GM19023 (cell line): ENCODE data around the gene TRIM16.
"Not testable (repeated sequence)": the region's sequence is repeated elsewhere in the genome, so short reads cannot be mapped to it uniquely, and the experiment has no call there.

Experiments
- ATAC-seq: cut with Tn5 transposase; IDR thresholded peaks from one replicate; pipeline ENCODE4 v1.9.1; 2021; ENCODE audit warnings: mild to moderate bottlenecking, moderate library complexity; ENCODE audit not compliant: unreplicated experiment

TRIM16 gene

DNA sequence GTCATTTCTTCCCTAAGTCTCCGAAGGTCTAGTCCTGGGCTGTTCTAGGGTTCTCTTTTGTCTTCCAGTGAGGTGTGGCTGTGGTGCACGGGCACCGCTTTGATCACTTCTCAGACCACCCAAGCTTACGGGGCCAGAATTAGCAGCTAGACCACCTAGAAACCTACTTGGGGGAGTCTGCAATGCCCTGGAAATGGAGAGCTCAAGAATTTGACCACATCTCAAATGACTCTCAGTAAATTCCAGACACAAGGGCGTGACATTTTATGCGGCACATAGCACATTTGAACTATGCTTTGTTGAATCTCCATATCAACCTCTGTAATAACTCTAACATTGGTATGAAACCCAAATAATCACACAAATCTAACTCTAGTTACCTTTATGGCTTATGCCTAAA is 24.9 kb downstream of the TRIM16 start:
- ATAC-seq: no peak

- no peak for ATAC-seq
These were observed 25.8 kb downstream of the TRIM16 start for GRCh38 chr17:15658296-15658695.

- ATAC-seq: no peak
These were observed 26.2 kb downstream of the TRIM16 start for GRCh38 chr17:15657868-15658267.

DNA sequence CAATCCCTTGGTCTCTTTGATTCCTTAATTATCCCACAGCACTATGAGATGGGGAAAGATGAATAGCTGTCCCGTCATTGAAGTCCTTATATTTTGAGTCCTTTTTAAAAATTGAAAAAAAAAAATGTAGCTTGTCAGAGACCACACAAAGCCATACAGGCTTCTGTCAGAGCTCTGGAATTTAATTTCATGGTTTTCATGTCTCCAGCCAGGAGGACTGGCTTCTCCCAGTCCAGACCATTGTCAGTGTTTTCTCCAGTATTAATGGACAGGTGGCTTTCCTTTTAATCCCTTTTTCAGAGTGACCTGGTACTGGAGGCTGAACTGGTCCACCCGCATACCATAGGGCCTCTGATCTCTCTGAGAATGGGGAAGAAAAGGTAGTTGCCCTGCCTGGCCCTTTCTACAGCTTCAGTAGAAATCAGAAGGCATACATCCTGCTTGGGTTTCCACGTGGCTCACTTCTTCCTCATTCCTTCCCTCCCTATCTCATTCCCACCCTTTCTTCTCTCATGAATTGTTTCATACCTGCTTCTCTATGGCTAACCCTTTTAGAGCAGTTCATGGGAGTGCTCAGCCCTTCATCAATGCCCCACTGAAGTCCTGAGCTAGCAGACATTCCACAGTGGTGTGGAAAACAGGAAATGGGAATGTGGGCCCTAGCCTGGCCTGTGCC is 29.1 kb downstream of the TRIM16 start:
- ATAC-seq: no peak

GRCh38 chr17:15654401-15654800 is 29.7 kb downstream of the TRIM16 start:
- ATAC-seq: not testable (repeated sequence)

DNA sequence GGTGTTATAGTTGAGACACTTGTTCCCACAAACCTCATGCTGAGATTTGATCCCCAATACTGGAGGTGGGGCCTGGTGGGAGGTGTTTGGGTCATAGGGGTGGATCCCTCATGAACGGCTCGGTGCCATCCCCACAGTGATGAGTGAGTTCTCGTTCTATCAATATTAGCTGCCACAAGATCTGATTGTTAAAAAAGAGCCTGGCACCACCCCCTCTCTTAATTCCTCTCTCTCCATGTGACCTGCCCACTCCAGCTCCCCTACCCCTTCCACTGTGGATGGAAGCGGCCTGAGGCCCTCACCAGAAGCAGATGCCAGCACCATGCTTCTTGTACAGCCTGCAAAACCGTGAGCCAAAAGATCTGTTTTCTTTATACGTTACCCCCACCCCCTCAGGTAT is 31.2 kb downstream of the TRIM16 start:
- ATAC-seq: no peak

DNA sequence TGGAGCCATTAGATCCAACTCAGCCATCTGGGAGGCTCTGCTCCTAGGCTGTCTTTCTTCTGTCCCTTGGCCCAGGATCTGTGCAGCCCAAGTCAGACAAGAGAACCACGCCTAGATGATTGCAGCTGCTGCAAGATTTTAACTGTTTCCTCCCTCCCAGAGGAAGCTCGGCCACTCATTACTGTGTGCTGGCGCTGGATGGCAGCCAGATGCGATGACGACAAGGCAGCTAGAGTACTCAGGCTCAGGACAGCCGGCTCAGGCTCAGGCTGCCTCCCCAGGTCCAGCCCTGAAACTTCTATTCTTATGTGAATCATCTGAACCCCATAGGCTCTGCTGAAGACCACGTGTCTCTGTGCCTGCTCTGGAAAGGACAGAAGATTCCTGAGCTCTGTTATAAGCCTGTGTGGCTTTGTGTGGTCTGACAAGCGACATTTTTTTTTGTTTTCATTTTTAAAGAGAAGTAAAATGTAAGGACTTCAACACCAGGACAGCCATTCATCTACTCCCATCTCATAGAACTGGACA is 32.5 kb downstream of the TRIM16 start:
- ATAC-seq: no peak

- no peak for ATAC-seq
These were observed 33.1 kb downstream of the TRIM16 start for GRCh38 chr17:15650741-15651582.

GRCh38 chr17:15649861-15650421 is 34.2 kb downstream of the TRIM16 start:
- no peak for ATAC-seq

GRCh38 chr17:15648386-15648785 is 35.7 kb downstream of the TRIM16 start:
- ATAC-seq: no peak

DNA sequence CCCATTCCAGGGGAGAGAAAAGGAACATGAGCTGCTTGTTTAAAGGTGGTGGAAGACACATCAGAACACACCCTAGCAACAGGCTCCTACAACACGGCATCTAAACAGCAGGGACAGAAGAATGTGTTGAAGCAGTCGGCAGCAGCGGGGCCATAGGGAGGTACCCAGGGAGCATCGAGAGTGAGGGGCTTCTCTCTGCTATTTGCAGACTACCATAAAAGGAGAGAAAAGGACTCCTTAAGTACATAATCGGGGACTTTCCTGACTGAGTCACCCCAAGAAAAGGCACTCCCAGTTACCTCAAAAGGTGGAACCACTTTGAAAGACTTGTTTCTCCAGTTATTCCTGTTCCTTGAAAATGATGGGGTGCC is 38.2 kb downstream of the TRIM16 start:
- not testable (repeated sequence) for ATAC-seq

- not testable (repeated sequence) for ATAC-seq
These were observed 38.8 kb downstream of the TRIM16 start for GRCh38 chr17:15645099-15645941.

DNA sequence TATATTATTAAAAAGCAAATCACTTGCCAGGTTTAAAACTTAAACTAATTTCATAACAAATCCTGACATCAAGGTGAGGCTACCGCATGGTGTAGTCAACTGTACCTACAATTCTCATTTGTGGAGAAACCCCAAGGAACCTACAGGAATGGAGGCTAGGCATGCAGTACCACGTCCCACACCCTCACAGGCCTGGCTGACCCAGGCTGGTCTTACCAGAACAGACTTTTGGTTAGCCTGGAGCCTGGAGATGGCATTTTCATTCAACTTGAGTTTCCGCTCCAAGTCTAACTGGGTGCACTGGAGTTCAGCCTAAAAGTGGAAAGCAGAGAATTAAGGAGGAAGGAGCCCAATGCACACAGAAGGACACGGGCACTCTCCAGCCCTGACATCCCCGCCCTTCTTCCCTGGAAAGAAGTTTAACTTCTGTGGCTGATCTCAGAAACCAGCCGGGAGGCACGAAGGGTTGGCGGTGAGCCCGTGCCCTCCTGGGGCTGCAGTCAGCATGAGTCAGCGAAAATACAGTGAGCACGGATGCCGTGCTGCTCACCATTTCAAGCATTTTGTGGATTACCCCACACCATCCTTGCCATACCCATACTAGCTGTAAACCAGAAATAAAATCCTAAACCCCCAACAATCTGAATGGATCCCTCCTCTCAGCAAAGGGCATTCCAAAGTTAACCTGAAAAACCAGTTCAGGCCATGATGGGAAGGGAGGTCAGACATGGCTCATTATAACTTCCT is 41.4 kb downstream of the TRIM16 start:
- not testable (repeated sequence) for ATAC-seq

- ATAC-seq: not testable (repeated sequence)
These were observed 42.1 kb downstream of the TRIM16 start for GRCh38 chr17:15642014-15642413.

DNA sequence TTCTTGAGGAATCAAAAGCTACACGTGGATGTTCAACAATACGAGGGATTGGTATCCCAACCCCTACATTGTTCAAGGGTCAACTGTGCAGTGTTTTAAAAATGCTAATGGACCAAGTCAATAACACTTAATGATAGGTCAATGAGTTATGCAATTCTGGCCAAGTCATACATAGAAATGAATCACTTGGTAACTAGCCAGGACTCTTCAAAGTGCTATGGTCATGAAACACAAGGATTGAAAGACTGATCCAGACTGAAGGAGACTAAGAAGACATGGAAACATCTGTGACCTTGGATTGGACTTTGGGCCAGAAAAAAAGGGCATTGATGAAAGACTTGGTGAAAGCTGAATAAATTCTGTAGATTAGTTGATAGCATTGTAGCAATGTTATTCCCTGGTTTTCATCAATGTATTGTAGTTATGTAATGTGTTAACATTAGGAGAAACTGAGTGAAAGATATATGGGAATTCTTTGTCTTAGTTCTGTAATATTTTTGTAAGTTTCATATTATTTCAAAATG is 53.1 kb downstream of the TRIM16 start:
- ATAC-seq: not testable (repeated sequence)

DNA sequence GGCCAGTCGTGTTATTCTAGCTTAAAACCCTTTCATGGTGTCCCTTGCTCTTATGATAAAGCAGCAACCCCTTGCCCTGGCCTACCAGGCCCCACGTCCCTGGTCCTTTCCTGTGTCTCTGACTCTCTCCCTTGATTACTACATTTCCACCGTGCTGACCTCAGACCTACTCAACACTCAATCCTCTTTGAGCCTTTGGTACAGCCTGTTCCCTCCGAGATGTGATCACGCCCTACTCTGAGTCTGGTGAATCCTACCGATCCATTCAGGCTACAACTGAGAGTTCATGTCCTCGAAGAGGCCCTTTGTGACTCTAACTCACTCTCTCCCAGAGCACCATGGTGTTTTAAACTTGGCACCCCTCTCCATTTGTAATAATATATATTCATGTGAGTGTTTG is 54.1 kb downstream of the TRIM16 start:
- not testable (repeated sequence) for ATAC-seq

GRCh38 chr17:15623661-15624209 is 60.4 kb downstream of the TRIM16 start:
- not testable (repeated sequence) for ATAC-seq

DNA sequence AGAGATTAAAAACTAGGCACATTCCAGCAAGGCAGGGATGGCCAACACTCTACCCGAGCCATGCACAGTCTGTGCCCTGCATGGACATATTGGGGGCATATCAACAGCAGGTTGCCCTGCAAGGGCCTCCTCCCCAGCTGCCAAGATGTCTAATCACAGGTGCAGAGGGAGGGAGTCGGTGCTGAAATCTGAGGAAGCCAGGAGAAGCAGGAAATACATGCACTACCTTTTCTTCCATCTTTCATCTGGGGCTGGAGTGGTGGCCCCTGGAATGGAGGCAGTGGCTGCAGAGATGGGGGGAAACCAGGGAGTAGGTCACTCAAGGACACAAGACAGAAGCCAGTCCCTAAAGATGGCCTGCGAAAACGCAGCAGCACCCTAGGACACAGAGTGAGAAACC is 60.9 kb downstream of the TRIM16 start:
- not testable (repeated sequence) for ATAC-seq

GRCh38 chr17:15622124-15622523 is 62.0 kb downstream of the TRIM16 start:
- ATAC-seq: not testable (repeated sequence)
